ENCODE data around the gene PPIB.

The PPIB gene

GRCh38 chr15:64158363-64159134 is 4.3 kb downstream of the PPIB start:
- DNase-seq (ENCODE audit: low read depth in 2 of 2): no peak

- DNase-seq (ENCODE audit: low read depth in 2 of 2): no peak
Observed at GRCh38 chr15:64157599-64158125, 5.2 kb downstream of the PPIB start.

DNA sequence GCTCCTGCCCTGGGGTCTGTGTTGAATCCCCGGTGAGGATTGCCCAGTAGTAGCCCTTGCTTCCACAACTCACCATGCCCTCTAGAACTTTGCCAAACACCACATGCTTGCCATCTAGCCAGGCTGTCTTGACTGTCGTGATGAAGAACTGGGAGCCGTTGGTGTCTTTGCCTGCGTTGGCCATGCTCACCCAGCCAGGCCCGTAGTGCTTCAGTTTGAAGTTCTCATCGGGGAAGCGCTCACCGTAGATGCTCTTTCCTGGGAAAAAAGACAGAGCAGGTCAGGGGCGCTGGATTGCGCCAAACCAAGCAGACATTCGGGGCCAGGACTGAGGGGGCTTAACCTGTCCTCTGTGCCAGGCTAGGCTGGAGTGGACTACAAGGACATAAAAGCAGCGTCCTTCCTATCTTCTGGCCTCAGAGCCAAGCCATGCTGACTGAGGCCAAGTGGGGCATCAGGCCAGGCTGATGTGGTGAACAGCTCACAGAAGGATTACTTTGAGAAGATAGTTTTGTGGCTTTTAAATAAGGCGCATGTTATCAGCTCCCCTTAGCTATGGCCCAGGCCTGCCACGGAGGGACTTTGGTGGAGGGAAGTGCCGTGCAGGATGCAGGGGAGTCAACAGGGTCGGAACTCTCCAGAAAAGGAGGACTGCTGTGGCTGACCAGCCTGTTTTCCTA is 6.0 kb downstream of the PPIB start:
- DNase-seq (ENCODE audit: low read depth in 2 of 2): no peak

GRCh38 chr15:64155802-64156651 is 6.8 kb downstream of the PPIB start:
- no peak for DNase-seq (ENCODE audit: low read depth in 2 of 2)

GRCh38 chr15:64153480-64154367 is 9.1 kb downstream of the PPIB start:
- DNase-seq (ENCODE audit: low read depth in 2 of 2): peak; percentile 82 to 83

DNA sequence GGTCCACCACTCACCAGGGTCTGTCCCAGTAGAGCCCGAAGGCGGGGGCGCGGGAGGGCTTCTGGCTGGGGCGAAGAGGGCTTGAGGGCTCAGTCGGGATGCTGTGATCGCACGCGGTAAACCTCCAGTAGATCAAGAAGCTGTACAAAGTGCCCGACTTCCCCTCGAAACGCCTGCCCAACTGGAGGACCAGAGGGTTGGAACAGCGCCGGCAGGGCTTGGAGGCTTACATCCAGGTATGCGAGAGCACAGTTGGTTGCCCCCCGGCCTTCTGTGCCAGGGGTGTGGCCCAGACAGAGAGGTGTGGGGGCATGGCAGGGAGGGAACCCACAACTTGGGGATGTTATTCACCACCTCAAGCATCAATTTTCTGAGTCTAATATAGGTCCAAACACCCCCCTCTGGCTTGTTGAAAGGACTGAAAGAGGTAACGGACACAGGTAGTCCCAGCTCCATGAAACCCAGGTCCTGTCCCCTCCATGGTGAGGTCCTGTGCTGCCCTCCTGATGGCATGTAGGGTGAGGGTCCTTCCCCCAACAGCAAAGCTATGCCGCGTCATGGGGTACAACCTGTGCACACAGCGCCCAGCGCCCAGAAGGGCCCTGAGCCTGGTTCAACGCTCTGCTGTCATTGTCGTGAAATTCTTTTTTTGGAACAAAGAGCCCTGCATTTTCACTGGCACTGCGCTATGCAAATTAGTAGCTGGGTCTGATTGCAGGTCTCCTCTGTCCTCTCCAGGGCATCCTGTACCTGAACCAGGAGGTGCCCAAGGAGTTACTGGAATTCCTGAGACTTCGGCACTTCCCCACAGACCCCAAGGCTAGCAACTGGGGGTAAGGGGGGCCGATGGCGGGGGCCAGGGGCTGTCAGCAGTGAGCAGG is 10.1 kb downstream of the PPIB start:
- no peak for DNase-seq (ENCODE audit: low read depth in 2 of 2)

DNA sequence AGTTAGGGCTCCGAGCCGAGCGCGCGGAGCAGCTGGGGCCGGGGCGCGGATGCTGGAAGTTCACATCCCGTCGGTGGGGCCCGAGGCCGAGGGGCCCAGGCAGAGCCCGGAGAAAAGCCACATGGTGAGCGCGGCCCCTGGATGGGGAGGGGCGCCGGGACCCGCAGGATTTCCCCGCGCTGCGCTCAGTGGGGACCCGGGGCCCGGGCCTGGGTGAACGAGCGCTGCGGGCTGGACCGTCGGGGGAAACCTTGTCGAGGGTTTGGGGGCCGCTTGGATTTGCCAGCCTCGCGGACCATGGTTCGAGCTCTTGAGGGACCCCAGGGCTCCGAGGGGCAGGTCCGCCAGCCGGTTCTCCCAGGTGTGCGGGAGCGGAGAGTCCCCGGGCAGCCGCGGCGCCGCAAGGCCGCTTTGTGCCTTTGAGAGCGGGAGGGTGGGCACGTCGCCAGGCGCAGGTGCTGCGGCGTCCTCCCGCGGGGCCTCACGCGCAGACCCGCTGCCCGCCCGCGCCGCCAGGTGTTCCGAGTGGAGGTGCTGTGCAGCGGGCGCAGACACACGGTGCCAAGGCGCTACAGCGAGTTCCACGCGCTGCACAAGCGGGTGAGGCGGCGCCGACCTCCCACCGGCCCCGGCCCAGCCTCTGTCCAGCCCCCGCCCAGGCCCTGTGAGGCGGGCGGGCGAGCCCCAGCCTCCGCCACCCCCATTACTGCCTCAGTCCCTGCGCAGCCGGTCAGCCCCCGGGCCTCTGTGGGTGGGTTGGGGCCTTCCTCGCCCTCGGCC is 10.9 kb downstream of the PPIB start, which contains the start of gene SNX22:
SNX22 (plus strand) TSS at position 5 of the 780 bp plus-strand sequence; CDS start at position 50, 45 bp downstream.
- DNase-seq (ENCODE audit: low read depth in 2 of 2): no peak

DNA sequence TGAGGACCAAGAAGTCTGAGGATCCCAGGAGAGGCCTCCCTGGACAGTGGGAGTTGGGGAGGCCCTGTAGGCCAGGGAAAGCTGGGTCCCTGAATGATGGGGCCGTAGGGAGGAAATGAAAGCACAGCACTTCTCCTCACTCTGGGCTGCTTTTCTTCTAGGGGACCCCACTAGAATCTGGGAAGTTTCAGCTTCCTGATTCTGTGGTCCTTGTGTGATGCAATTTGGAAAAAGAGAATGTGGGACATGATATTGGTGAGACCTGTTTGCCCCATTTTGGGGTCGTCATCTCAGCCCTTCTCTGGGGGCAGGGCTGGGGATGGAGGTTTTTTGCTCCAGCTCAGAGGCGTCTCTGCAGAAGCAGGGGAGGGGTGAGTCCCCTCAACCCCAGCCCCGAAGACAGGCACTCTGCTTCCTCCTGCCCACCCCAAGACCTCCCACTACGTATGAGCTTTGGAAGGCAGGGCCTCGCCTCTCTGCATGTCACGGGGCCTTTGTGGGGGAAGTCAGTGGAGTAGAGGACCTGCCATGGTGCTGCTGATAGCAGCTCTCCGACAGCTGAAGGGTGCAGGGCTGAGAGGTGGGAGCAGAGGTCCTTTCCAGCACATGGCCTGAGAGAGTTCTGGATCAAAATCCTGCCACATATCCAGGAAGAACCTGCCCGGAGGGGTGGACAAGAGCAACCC is 12.8 kb downstream of the PPIB start:
- no peak for DNase-seq (ENCODE audit: low read depth in 2 of 2)

GRCh38 chr15:64149424-64149823 is 13.4 kb downstream of the PPIB start:
- no peak for DNase-seq (ENCODE audit: low read depth in 2 of 2)

- DNase-seq (ENCODE audit: low read depth in 2 of 2): no peak
Observed at GRCh38 chr15:64148581-64148980, 14.2 kb downstream of the PPIB start.

- DNase-seq (ENCODE audit: low read depth in 2 of 2): no peak
Observed at GRCh38 chr15:64148168-64148567, 14.7 kb downstream of the PPIB start.

GRCh38 chr15:64146885-64147681 is 15.7 kb downstream of the PPIB start:
- no peak for DNase-seq (ENCODE audit: low read depth in 2 of 2)

GRCh38 chr15:64146520-64146884 is 16.3 kb downstream of the PPIB start:
- DNase-seq (ENCODE audit: low read depth in 2 of 2): no peak

DNA sequence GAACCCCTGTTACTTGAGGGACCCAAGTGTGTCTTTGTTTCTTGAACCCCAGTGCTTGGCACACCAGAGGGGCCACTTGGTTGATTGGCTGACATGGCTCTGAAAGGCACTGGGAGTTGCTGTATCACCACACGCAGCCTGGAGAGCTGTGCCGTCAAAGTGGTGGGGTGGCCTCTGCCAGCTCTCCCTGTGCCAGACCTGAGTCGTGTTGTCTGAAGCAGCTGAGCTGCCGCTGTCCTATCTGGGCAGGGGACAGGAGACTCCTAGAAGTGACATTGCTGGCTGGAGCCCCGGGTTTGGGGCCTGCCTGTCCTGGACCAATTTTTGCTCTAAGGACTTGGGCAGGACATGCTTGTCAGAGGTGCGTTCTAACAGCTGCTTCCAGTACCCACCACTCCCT is 16.8 kb downstream of the PPIB start:
- DNase-seq (ENCODE audit: low read depth in 2 of 2): no peak

GRCh38 chr15:64144565-64145281 is 18.1 kb downstream of the PPIB start:
- no peak for DNase-seq (ENCODE audit: low read depth in 2 of 2)

GRCh38 chr15:64144192-64144564 is 18.6 kb downstream of the PPIB start:
- DNase-seq (ENCODE audit: low read depth in 2 of 2): no peak

DNA sequence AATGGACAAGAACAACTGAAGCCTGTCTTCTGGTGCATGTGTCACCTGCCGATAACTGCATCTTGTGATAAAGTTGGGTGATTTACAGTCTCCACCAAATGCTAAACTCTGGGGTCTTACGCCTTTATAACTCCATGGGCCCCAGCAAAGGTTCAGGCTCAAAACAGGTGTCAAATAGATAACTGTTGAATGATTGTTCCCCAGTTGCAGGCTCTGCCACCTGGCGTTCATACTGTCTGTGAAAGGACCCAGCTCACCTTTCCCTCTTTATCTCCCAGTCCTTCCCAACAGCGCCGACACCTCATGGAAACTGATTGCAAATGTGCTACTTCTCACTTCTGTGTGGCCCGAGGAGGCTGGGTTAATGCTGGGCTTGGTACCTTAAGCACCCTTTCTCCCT is 19.5 kb downstream of the PPIB start:
- no peak for DNase-seq (ENCODE audit: low read depth in 2 of 2)
